Body of pancreas (tissue), 4 donors: Measurements from ENCODE around the gene BACE1.

Source experiments
- CTCF ChIP-seq, 7 experiments: fragments of 450-650 bp in 4 of 7; fragments of 200-600 bp in 3 of 7; sonication (generic) in 3 of 7; IDR thresholded peaks; one replicate each; pipeline ENCODE4 v1.5.1; 2016 to 2019; ENCODE audit warnings: antibody characterized with exemption in 7 of 7
- POLR2A ChIP-seq, 3 donors: fragments of 450-650 bp; IDR thresholded peaks; one replicate each; pipeline ENCODE4 v1.6.1; 2016; ENCODE audit warnings: antibody characterized with exemption in 3 of 3, mild to moderate bottlenecking in 2 of 3

- no peak for TF ChIP-seq CTCF (IDR thresholded peaks at IDR 0.05)
- no peak for TF ChIP-seq POLR2A (IDR thresholded peaks at IDR 0.05)
Observed at GRCh38 chr11:117271208-117271607, 44.8 kb downstream of the BACE1 start.
